Measurements from ENCODE around the gene USP3.
"Not testable (repeated sequence)": the region's sequence is repeated elsewhere in the genome, so short reads cannot be mapped to it uniquely, and the experiment has no call there.

Gene USP3

DNA sequence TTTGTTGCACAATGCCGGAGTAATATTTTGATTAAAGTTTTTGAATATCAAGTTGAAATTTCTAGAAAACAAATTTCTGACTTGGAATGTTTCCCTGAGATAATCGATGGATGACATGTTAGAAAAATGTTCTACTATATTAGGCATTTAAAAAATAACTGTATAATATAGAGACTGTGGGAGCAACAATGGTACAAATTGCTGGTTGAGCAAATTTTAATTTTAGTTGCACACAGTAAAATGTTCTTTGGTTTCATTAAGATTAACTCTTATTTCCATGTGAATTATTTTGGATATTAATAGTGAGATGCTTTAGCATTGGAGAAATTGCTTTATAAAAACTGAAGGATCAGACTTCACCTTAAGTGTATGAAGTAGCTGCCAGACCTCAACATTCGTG is 9.3 kb downstream of the USP3 start:
- DNase-seq (ENCODE audit: low spot score) = no peak

- DNase-seq (ENCODE audit: low spot score) = peak; percentile 92
These were observed 10.1 kb downstream of the USP3 start for GRCh38 chr15:63514531-63514943.

GRCh38 chr15:63517202-63517601 is 12.8 kb downstream of the USP3 start:
- DNase-seq (ENCODE audit: low spot score) = no peak

DNA sequence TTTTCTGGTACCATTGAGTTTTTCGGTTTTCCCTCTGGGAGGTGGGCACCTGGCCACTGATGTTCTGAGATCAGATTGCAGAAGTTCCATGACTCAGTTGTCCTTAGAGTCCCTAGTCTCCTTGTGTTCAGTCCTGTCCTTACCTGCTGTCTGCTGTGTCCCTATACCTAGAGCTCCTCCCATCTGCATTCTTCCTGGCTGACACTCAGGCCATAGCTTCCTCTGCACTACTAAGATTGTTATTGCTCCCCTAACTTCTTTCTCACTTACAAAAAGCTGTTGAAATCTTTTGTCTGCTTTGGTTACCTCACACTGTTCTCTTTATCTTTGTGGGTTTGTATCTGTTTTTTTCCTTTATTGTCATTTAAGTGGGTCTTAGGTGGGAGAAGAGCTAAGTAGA is 13.2 kb downstream of the USP3 start:
- no peak for DNase-seq (ENCODE audit: low spot score)

DNA sequence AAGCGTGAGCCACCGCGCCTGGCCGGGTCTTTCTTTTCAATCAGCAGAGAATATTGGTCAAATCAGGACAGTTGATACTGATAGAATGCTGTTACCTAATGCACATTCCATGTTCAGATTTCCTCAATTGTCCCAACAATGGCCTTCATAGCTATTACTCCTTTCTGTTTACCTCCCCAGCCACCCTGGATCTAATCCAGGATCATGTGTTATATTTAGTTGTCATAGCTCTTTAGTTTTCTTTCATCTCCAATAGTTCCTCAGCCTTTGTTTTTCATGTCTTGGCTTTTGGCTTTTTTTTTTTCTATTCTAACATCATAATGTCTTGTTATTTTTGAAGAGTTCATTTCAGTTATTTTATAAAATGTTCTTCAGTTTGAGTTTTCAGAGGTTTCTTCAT is 14.6 kb downstream of the USP3 start:
- DNase-seq (ENCODE audit: low spot score) = no peak

DNA sequence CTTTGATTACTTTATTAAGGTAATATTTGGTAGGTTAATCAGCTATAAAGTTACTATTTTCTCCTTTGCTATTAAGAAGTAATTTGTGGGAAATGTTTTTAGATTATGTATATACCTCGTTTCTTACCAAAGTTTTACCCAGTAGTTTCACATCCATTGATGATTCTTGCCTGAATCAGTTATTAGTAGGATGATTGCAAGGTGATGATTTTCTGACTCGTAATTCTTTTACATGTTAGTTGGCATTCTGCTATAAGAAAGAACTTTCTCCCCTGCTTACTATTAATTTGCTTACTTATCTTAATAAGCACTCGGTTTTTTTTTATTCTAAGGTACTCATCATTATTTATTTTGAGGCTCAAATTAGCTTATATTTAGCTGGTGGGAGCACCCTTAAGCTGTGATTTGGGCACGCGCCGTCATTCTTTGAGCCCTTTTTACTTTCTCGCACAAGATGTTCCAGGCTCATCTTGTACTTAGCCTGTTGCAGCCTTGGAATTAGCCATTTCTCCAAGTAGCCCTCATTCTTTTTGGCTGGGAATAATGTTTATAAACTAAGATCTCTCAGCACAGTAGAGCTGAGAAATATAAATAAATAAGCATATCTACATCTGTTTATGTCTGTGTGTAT is 15.3 kb downstream of the USP3 start:
- no peak for DNase-seq (ENCODE audit: low spot score)

DNA sequence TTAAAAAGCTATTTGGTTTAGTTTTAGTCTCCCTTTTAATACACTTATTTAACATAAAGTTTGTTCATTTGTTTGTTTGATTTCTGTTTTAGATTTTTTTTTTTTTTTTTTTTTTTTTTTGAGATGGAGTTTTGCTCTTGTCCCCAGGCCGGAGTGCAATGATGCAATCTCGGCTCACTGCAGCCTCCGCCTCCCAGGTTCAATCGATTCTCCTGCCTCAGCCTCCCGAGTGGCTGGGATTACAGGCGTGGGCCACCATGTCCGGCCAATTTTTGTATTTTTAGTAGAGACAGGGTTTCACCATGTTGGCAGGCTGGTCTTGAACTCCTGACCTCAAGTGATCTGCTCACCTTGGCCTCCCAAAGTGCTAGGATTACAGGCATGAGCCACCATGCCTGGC is 16.1 kb downstream of the USP3 start:
- not testable (repeated sequence) for DNase-seq (ENCODE audit: low spot score)

DNA sequence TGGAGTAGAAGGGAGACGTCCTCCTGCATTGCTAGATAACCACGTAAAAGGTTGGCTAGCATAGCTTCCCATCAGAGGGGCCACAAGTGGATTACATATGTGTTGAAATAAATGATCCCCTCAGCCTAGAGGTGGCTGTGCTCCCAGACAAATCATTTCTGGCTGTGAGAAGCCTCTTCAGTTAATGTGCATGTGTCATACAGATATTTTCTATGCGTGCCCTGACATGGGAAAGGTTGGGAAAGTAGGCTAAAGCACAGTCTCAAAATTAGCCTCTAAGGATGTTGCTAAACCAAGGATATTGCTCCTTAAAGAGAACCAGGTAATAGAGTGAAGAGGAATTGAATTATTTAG is 17.8 kb downstream of the USP3 start:
- DNase-seq (ENCODE audit: low spot score) = no peak

GRCh38 chr15:63523306-63523990 is 19.1 kb downstream of the USP3 start:
- DNase-seq (ENCODE audit: low spot score) = no peak

- no peak for DNase-seq (ENCODE audit: low spot score)
These were observed 20.1 kb downstream of the USP3 start for GRCh38 chr15:63524316-63525015.

DNA sequence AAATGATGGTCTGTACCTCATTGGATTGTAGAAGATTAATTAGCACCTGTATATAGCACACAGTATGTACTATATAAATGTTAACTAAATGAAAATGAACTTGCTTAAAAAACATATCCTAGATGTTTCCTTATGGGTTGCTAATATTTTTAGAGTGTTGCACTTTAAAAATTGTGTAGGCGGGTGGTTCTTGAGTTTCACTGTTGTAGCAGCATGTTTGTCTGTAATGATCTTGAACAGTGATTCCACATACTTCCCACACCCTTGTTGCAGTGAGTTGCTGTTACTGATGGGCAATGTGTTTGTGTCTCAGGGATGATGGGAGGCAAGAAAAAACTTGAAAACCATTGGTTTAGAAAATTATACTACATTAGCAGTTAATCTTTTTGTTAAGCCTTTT is 22.0 kb downstream of the USP3 start:
- no peak for DNase-seq (ENCODE audit: low spot score)

GRCh38 chr15:63528138-63528659 is 23.8 kb downstream of the USP3 start:
- no peak for DNase-seq (ENCODE audit: low spot score)

DNA sequence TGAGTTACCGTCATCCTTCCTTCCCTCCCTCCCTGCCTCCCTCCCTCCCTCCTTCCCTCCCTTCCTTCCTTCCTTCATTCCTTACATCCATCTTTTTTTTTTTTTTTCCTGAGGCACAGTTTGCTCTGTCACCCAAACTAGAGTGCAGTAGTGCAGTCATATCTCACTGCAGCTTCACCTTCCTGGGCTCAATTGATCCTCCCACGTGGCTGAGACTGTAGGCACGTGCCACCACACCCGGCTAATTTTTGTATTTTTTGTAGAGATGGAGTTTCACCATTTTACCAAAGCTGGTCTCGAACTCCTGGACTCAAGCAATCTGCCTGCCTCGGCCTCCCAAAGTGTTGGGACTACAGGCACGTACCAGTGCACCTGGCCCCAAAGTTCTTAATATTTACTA is 25.8 kb downstream of the USP3 start:
- no peak for DNase-seq (ENCODE audit: low spot score)

DNA sequence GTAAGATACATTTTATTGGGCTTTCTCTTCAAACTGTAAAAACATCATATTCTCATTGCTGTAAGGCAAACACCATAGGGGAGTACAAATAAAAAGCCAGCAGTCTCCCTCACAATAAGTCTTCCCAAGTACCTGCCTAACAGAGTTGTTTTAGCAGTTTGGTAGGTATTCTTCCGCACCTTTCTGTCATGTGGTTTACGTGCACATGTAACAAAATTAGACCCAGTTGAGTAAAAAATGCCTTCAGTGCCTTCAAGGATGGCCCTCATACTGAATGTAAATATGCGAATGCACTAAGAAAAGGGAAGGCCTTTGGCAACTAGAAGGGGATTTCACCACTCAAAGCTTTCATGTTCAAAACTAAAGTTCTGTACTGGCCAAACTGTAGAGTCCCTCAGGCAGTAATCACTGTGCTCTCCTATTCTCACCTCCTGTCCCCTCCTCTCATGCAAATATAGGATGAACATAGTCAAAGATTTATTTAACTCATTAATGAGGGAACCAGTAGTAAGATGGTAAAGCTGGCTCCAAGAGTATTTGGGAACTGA is 26.4 kb downstream of the USP3 start:
- DNase-seq (ENCODE audit: low spot score) = no peak

DNA sequence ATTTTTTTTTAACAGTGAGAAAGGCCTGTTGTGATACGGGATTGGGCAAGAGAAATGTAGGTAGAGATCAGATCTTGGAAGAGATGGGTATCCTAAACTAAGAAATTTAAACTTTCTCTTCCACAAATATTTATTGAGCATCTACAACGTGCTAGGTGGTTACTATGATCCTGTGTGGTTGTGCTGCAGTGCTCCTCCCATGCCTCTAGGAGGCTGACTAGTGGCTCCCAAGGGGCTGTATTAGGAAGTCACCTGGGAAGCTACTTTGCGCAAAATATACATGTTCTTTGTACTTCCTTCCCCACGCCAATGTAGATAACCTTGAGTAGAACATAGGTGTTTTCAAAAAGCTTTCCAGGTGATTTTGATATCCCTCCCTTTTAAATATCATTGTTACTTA is 27.2 kb downstream of the USP3 start:
- DNase-seq (ENCODE audit: low spot score) = no peak

DNA sequence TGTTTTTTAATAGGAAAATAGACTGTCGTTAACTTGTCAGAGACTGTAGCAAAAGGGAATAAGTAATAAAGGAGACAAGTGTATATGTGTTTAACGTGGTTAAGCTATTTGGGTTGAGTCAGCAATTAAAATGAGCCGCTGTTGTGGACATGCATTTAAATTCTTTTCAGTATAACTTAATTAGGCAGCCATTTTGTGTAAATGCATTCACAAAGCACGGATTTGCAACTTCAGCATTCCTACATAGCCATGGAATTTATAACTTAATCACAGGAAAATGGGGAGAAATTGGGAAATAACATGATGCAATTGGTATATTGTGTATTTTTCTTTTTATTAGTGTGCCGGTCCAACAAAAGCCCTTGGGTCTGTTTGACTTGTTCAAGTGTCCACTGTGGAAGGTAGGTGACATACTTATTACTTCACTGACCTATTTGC is 27.9 kb downstream of the USP3 start:
- DNase-seq (ENCODE audit: low spot score) = no peak

DNA sequence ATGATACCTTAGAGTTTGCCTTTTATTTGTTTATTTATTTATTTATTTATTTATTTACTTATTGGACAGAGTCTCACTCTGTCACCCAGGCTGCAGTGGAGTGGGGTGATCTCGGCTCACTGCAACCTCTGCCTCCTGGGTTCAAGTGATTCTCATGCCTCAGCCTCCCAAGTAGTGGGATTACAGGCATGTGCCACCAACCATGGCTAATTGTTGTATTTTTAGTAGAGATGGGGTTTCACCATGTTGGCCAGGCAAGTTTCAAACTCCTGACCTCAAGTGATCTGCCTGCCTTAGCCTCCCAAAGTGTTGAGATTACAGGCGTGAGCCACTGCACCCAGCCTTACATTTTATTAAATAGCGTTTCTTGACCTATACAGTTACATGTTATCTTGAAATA is 30.5 kb downstream of the USP3 start:
- DNase-seq (ENCODE audit: low spot score) = not testable (repeated sequence)

- no peak for DNase-seq (ENCODE audit: low spot score)
These were observed 31.3 kb downstream of the USP3 start for GRCh38 chr15:63535689-63536088.

GRCh38 chr15:63538876-63539275 is 34.5 kb downstream of the USP3 start:
- DNase-seq (ENCODE audit: low spot score) = no peak

- DNase-seq (ENCODE audit: low spot score) = no peak
These were observed 35.1 kb downstream of the USP3 start for GRCh38 chr15:63539521-63539920.

- no peak for DNase-seq (ENCODE audit: low spot score)
These were observed 35.6 kb downstream of the USP3 start for GRCh38 chr15:63539998-63540397.

GRCh38 chr15:63540449-63540848 is 36.1 kb downstream of the USP3 start:
- no peak for DNase-seq (ENCODE audit: low spot score)

Measured in SW480 (cell line).